GM12801 (cell line): ENCODE results near the gene MED29.

Experiments
- CTCF ChIP-seq: IDR thresholded peaks from one replicate; pipeline ENCODE4 v1.5.1; 2011; ENCODE audit warnings: control low read depth; ENCODE audit not compliant: insufficient read length; ENCODE audit errors: extremely low read depth

The MED29 gene

DNA sequence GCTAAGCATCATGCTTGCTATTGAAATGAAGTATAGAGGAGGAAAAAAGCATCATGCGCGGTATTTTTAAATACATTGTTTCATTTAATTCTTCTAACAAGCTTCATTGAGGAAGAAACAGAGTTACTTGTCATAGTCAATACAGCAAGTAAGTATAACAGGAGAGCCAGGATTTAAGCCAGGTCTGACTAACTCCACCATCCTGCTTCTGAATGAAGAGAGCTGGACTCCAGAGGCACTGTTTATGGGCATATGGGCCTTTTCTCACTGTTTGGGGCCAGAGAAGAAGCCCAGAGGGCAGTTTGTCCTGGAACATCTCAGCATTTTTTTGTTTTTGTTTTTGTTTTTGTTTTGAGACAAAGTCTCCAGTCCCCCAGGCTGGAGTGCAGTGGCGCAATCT is 41.0 kb upstream of the MED29 start:
- TF ChIP-seq CTCF: no peak

GRCh38 chr19:39351537-39352064 is 39.6 kb upstream of the MED29 start:
- no peak for TF ChIP-seq CTCF

- no peak for TF ChIP-seq CTCF
These were observed 38.6 kb upstream of the MED29 start for GRCh38 chr19:39352381-39353255.

- TF ChIP-seq CTCF: no peak
These were observed 35.9 kb upstream of the MED29 start for GRCh38 chr19:39355253-39355652.

DNA sequence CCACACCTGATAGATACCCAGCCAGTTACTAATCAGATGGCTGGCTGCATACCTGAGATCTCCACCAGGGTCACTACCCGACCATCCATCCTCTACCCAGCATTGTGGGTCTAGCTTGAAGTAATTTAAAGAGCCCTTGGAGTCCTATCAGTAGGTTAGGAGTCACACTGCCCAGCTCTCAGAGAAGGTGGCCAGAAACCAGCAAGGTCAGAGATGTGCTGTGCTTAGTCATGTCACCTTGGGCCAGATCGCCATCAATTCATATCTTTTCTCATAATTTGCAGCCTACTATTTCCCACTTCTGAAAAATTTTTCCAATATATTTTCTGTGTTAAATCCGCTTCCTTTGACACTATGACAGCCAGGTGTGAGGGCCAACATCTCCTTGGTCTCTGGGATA is 35.1 kb upstream of the MED29 start:
- TF ChIP-seq CTCF: no peak

GRCh38 chr19:39356647-39357046 is 34.5 kb upstream of the MED29 start:
- no peak for TF ChIP-seq CTCF

DNA sequence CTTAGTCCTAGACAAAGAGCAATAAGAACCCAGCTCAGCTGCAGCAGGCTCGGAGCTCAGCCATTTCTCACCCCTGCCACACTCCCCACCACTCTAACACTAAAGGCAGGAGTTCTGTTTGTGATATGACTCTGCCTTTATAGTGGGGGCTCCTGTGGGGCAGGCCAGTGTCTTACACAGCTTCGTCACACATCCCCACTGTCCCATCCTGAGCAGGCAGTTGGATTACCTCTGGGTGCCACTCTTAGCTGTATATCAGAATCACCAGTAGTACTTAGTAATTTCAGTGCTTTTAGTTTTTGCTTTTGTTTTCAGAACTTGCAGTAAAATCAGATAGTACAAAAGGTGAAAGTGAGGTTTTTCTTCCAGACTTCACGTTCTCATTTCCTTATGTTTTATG is 32.2 kb upstream of the MED29 start:
- TF ChIP-seq CTCF: no peak
